K562 (cell line): ENCODE results near the gene CHCHD6. TPM values are rescaled to one million over a fixed set of nuclear protein-coding genes. Genes with fewer than 3 reads are reported as not detected.

Experiments used
- ATAC-seq: fragments of 200-7000 bp; cut with Tn5 transposase; 3 replicates; pipeline ENCODE4 v1.9.1; 2020; ENCODE audit warnings: moderate library complexity
- BruUV-seq: library from RNA; stranded (reverse); fragments of 400-500 nt; replicated peaks from 2 replicates; lab custom pipeline; 2021; lab: Mats Ljungman, UMichigan
- CTCF ChIA-PET: fragments of 300-600 bp; formaldehyde crosslinking; extraction: SDS; loops from one replicate; lab custom pipeline; 2021; ENCODE audit warnings: low intra/inter-chr PET ratio; lab: Yijun Ruan, JAX
- POLR2A ChIA-PET: fragments of 300-600, 350-650 bp; sonication (Branson Sonifier 250); formaldehyde crosslinking; extraction: SDS; loops from one replicate; lab custom pipeline; 2021; ENCODE audit warnings: antibody characterized with exemption, inconsistent platforms; lab: Yijun Ruan, JAX
- DNase-seq, 4 experiments: peaks; one replicate each; pipeline versions ENCODE4 v3.0.0 to v3.0.0-alpha.2; 2011 to 2018; ENCODE audit warnings: low spot score in 3 of 4, mixed read lengths in 3 of 4; ENCODE audit errors: extremely low read depth in 1 of 4
- FAIRE-seq: peaks from 2 replicates; lab custom pipeline; 2011; peaks lifted over from hg19 to GRCh38; lab: Jason Lieb, UNC
- H2AFZ ChIP-seq: 2 replicates; pipeline ENCODE4 v1.6.0; 2011; ENCODE audit warnings: low read depth, low read length, control low read depth, inconsistent platforms
- H3K27ac ChIP-seq: fragments of 200-600 bp; 3 replicates; pipeline ENCODE4 v1.8.0; 2011; ENCODE audit warnings: low read depth, mild to moderate bottlenecking, control low read depth, inconsistent platforms, low read length, moderate library complexity, mixed read lengths; ENCODE audit errors: extremely low read depth
- H3K27me3 ChIP-seq, 2 experiments: fragments of 300-600 bp in 1 of 2; 2 replicates in 1 of 2; 3 replicates in 1 of 2; pipeline versions ENCODE4 v1.6.0 to v1.8.0; 2011; ENCODE audit warnings: inconsistent platforms in 2 of 2, low read length in 2 of 2, mild to moderate bottlenecking in 1 of 2, mixed read lengths in 1 of 2, moderate library complexity in 1 of 2; ENCODE audit not compliant: control insufficient read depth in 2 of 2, insufficient read depth in 2 of 2
- H3K36me3 ChIP-seq: fragments of 300-600 bp; 3 replicates; pipeline ENCODE4 v1.8.0; 2011; ENCODE audit warnings: mild to moderate bottlenecking, low read length, inconsistent platforms; ENCODE audit not compliant: control insufficient read depth, insufficient read depth
- H3K4me1 ChIP-seq, 2 experiments: fragments of 200-600 bp in 1 of 2; replicated peaks in 1 of 2; 2 replicates in 1 of 2; 3 replicates in 1 of 2; pipeline versions ENCODE4 v1.5.1 to v1.8.0; 2011; ENCODE audit warnings: inconsistent platforms in 2 of 2, low read length in 2 of 2, mild to moderate bottlenecking in 1 of 2, mixed read lengths in 1 of 2, moderate library complexity in 1 of 2; ENCODE audit not compliant: control insufficient read depth in 2 of 2, insufficient read depth in 2 of 2
- H3K4me2 ChIP-seq: 2 replicates; pipeline ENCODE4 v1.6.1; 2011; ENCODE audit warnings: low read length, control low read depth, inconsistent platforms, mixed read lengths; ENCODE audit not compliant: insufficient read depth
- H3K4me3 ChIP-seq: fragments of 200-600 bp; sonication (generic), shearing (Covaris generic); 2 replicates; pipeline ENCODE4 v1.5.1; 2016; ENCODE audit warnings: control low read depth, inconsistent platforms
- H3K79me2 ChIP-seq: fragments of 200-600 bp; 3 replicates; pipeline ENCODE4 v1.8.0; 2011; ENCODE audit warnings: low read length, inconsistent platforms; ENCODE audit not compliant: control insufficient read depth, insufficient read depth
- H3K9ac ChIP-seq, 2 experiments: 2 replicates each; pipeline versions ENCODE4 v1.6.0 to v1.6.1; 2011; ENCODE audit warnings: low read depth in 2 of 2, low read length in 2 of 2, control low read depth in 1 of 2, inconsistent platforms in 1 of 2, mild to moderate bottlenecking in 1 of 2, mixed read lengths in 1 of 2; ENCODE audit not compliant: insufficient read depth in 1 of 2
- H3K9me1 ChIP-seq: one replicate; pipeline ENCODE4 v1.6.0; 2011; ENCODE audit warnings: inconsistent platforms, mild to moderate bottlenecking, low read length, moderate library complexity; ENCODE audit not compliant: control insufficient read depth, insufficient read depth
- H3K9me3 ChIP-seq: replicated peaks from 2 replicates; pipeline ENCODE4 v1.5.1; 2011; ENCODE audit warnings: low read depth, low read length, inconsistent platforms; ENCODE audit not compliant: control insufficient read depth, insufficient read depth
- H4K20me1 ChIP-seq: replicated peaks from 2 replicates; pipeline ENCODE4 v1.6.1; 2011; ENCODE audit warnings: low read length, inconsistent platforms, mixed read lengths; ENCODE audit not compliant: control insufficient read depth, insufficient read depth
- CBFA2T3 ChIP-seq: fragments of 450-650 bp; IDR thresholded peaks from 2 replicates; pipeline ENCODE4 v1.6.1; 2017
- FOSL1 ChIP-seq: fragments of 200-800 bp; sonication (Bioruptor generic); conservative IDR thresholded peaks from 2 replicates; pipeline ENCODE4 v1.6.1; 2016; ENCODE audit warnings: missing genetic modification characterization, missing compliant biosample characterization
- FOXO4 ChIP-seq: fragments of 450-650 bp; formaldehyde crosslinking; IDR thresholded peaks from 2 replicates; pipeline ENCODE4 v1.4.0; 2020; ENCODE audit warnings: mild to moderate bottlenecking, moderate library complexity
- GTF2A2 ChIP-seq: IDR thresholded peaks from 2 replicates; pipeline ENCODE4 v1.6.1; 2016; ENCODE audit warnings: mild to moderate bottlenecking, missing genetic modification characterization, missing compliant biosample characterization
- KAT8 ChIP-seq: fragments of 450-650 bp; IDR thresholded peaks from 2 replicates; pipeline ENCODE4 v1.6.1; 2016; ENCODE audit warnings: low read depth, mild to moderate bottlenecking
- KLF1 ChIP-seq: fragments of 450-650 bp; IDR thresholded peaks from 2 replicates; pipeline ENCODE4 v1.6.1; 2016; ENCODE audit warnings: missing genetic modification characterization, missing compliant biosample characterization
- KLF13 ChIP-seq: fragments of 450-650 bp; IDR thresholded peaks from 2 replicates; pipeline ENCODE4 v1.6.1; 2016; ENCODE audit warnings: missing genetic modification characterization, low read depth, mild to moderate bottlenecking, missing compliant biosample characterization, moderate library complexity, borderline replicate concordance
- MCM7 ChIP-seq, 2 experiments: fragments of 450-650 bp; IDR thresholded peaks; 2 replicates each; pipeline ENCODE4 v1.6.1; 2016 to 2018
- MTA3 ChIP-seq: fragments of 450-650 bp; formaldehyde crosslinking; IDR thresholded peaks from 2 replicates; pipeline ENCODE4 v1.6.1; 2017; ENCODE audit warnings: mild to moderate bottlenecking, borderline replicate concordance
- NR3C1 ChIP-seq: sonication (generic); formaldehyde crosslinking; IDR thresholded peaks from 2 replicates; pipeline ENCODE4 v1.8.1; 2022; ENCODE audit warnings: missing genetic modification reagents
- RBBP5 ChIP-seq: fragments of 200-600 bp; sonication (generic); IDR thresholded peaks from 2 replicates; pipeline ENCODE4 v1.6.1; 2012; ENCODE audit warnings: borderline replicate concordance, mild to moderate bottlenecking, low read length, control low read depth, inconsistent platforms; ENCODE audit not compliant: insufficient read depth, poor library complexity, severe bottlenecking
- SRSF7 ChIP-seq: fragments of 200-400 bp; formaldehyde crosslinking; optimal IDR thresholded peaks from 2 replicates; pipeline ENCODE3; 2017; ENCODE audit warnings: mild to moderate bottlenecking, low read depth, low read length
- TAL1 ChIP-seq: fragments of 450-650 bp; IDR thresholded peaks from 2 replicates; pipeline ENCODE4 v1.6.1; 2016; ENCODE audit warnings: mild to moderate bottlenecking
- THRAP3 ChIP-seq: fragments of 450-650 bp; IDR thresholded peaks from 2 replicates; pipeline ENCODE4 v1.6.1; 2016; ENCODE audit warnings: mild to moderate bottlenecking, inconsistent platforms, borderline replicate concordance
- ZBTB33 ChIP-seq: sonication (generic); formaldehyde crosslinking; IDR thresholded peaks from 2 replicates; pipeline ENCODE4 v1.8.1; 2023; ENCODE audit warnings: mild to moderate bottlenecking, missing genetic modification reagents
- ZFP30 ChIP-seq: fragments of 250-450 bp; sonication (Bioruptor Pico); IDR thresholded peaks from 2 replicates; pipeline ENCODE4 v1.8.0; 2022; ENCODE audit warnings: moderate library complexity, mild to moderate bottlenecking, inconsistent platforms, borderline replicate concordance
- ZFX ChIP-seq: sonication (generic); formaldehyde crosslinking; IDR thresholded peaks from 2 replicates; pipeline ENCODE4 v1.8.0; 2022; ENCODE audit warnings: mild to moderate bottlenecking, missing genetic modification reagents, moderate library complexity
- ZKSCAN3 ChIP-seq: fragments of 250-450 bp; sonication (Bioruptor Pico); IDR thresholded peaks from 2 replicates; pipeline ENCODE4 v1.4.0; 2020
- ZNF12 ChIP-seq: sonication (generic); formaldehyde crosslinking; IDR thresholded peaks from 2 replicates; pipeline ENCODE4 v1.4.0; 2020; ENCODE audit warnings: mild to moderate bottlenecking, missing genetic modification reagents
- ZNF253 ChIP-seq: fragments of 250-450 bp; sonication (Bioruptor Pico); conservative IDR thresholded peaks from 2 replicates; pipeline ENCODE4 v1.6.1; 2021; ENCODE audit warnings: mild to moderate bottlenecking
- ZNF316 ChIP-seq: fragments of 450-650 bp; IDR thresholded peaks from 2 replicates; pipeline ENCODE4 v1.6.1; 2016
- ZNF431 ChIP-seq: sonication (generic); formaldehyde crosslinking; IDR thresholded peaks from 2 replicates; pipeline ENCODE4 v1.8.0; 2022; ENCODE audit warnings: mild to moderate bottlenecking, missing genetic modification reagents
- ZNF75A ChIP-seq: fragments of 450-650 bp; formaldehyde crosslinking; IDR thresholded peaks from 2 replicates; pipeline ENCODE4 v1.4.0; 2020; ENCODE audit warnings: mild to moderate bottlenecking
- ZZZ3 ChIP-seq: fragments of 450-650 bp; IDR thresholded peaks from 2 replicates; pipeline ENCODE4 v1.6.1; 2016; ENCODE audit warnings: antibody characterized with exemption, mild to moderate bottlenecking, moderate library complexity
- WGBS: fragments of 100-300 bp; shearing (Covaris generic); methylation state at CpG from one replicate; pipeline ENCODE4 v1.1.6; 2016; ENCODE audit warnings: low coverage, mixed read lengths; ENCODE audit not compliant: insufficient coverage; ENCODE audit errors: missing lambda C conversion rate; 5-methylcytosine and 5-hydroxymethylcytosine counted together
- in situ Hi-C: fragments of 300-500 bp; cut with MboI; formaldehyde crosslinking; loops from 4 replicates; pipeline ENCODE4 v1.15.0; 2018; ENCODE audit warnings: inconsistent platforms, mixed read lengths
- intact Hi-C: fragments of 100-400 bp; cut with micrococcal nuclease; formaldehyde crosslinking; loops from 2 replicates; pipeline ENCODE4 v1.14.2; 2022
- polyA plus RNA-seq, 8 experiments: library from polyadenylated mRNA; depleted of rRNA in 4 of 8; stranded (reverse) in 5 of 8; unstranded in 3 of 8; fragments of >200 nt; fragmentation: Nextera tagmentation in 2 of 8; fragmentation: Illumina TruSeq in 1 of 8; extraction: Ambion mirVana in 2 of 8; extraction: Trizol in 1 of 8; gene quantifications; 2 replicates each; pipeline versions ENCODE4 v1.2.1 to v1.2.3, GENCODE V29; 2011 to 2014; ENCODE audit warnings: inconsistent platforms in 1 of 8, missing spikeins in 1 of 8
- total RNA-seq, 7 experiments: library from RNA; depleted of rRNA in 6 of 7; stranded (reverse); fragments of >200 nt in 6 of 7; fragmentation: Illumina TruSeq in 2 of 7; extraction: Trizol in 2 of 7; gene quantifications; 2 replicates each; pipeline versions ENCODE4 v1.2.1 to v1.2.3, GENCODE V29; 2011 to 2021; ENCODE audit warnings: low replicate concordance in 1 of 7

CHCHD6 gene
- total and polyA plus RNA-seq, 9 of the 15 experiments (the other 6 are each of a cell fraction or from before 2014, with no cell fraction given), result 4.6 to 18.6 (median 10.9) TPM

GRCh38 chr3:126986001-126986400 lies 282.0 kb downstream of the CHCHD6 start:
- Histone ChIP-seq H3K27ac (peak overlapping the region; percentile 53; the same call in 2 of the 3 replicates), H3K4me3 (peak overlapping the region; percentile 62), H3K36me3 (peaks cover 38% of the 10 kb centered on the region; the same call in 2 of the 3 replicates), H3K9me1 (peaks cover 17% of the 10 kb centered on the region), H3K9ac (peak overlapping the region; percentile 38 to 85; a peak in 3 of 4 replicates), H3K9me3 (no peaks in the 10 kb centered on the region), H2AFZ (no peak overlapping the region), H3K27me3 (no peaks in the 10 kb centered on the region), H3K4me2 (peak overlapping the region; percentile 63), H3K79me2 (peaks cover 77% of the 10 kb centered on the region), H3K4me1 (peaks cover 21 to 69% of the 10 kb centered on the region in 2 experiments), H4K20me1 (peaks cover 55% of the 10 kb centered on the region)
- FAIRE-seq, result peak; percentile 82
- POLR2A ChIA-PET, result interaction anchor here (0.6 to 1.2 kb wide), 9 partner anchors 9 to 1886 kb away, joined by 3 to 5 read pairs (median 3); no protein-coding TSS in a partner anchor
- DNase-seq, result peak; percentile 59 to 88 (median 74)
- in situ Hi-C loops, result no loop called here
- intact Hi-C loops, result loop anchor here (10.0 kb wide), 1 partner anchor 301 kb away; no protein-coding TSS in a partner anchor
- WGBS, result 4% methylated on average over 4 of the region's 9 CpGs
- peak; percentile 79 for ATAC-seq
- no TSS peak for BruUV-seq
- CTCF ChIA-PET, result no interaction called here
- TF ChIP-seq ZNF431 (CRISPR knock-in tag), result no peak
- TF ChIP-seq NR3C1 (CRISPR knock-in tag), result no peak
- TF ChIP-seq ZNF12 (CRISPR knock-in tag), result no peak
- peak; percentile 86 for TF ChIP-seq CBFA2T3
- no peak for TF ChIP-seq ZFX
- TF ChIP-seq MTA3, result 0 out of 2 replicates have a peak, but pooled peaks have one; percentile 40
- no peak for TF ChIP-seq THRAP3
- TF ChIP-seq KAT8, result no peak
- no peak for TF ChIP-seq ZZZ3
- no peak for TF ChIP-seq SRSF7
- TF ChIP-seq RBBP5, result no peak
- TF ChIP-seq KLF13, result no peak
- TF ChIP-seq FOXO4 (CRISPR knock-in tag), result no peak
- no peak for TF ChIP-seq ZNF316
- no peak for TF ChIP-seq GTF2A2 (tag)
- TF ChIP-seq FOSL1 (tag), result peak; percentile 84
- TF ChIP-seq ZBTB33 (CRISPR knock-in tag), result 0 out of 2 replicates have a peak, but pooled peaks have one; percentile 10
- TF ChIP-seq ZFP30, result no peak
- TF ChIP-seq TAL1, result peak; percentile 79
- no peak for TF ChIP-seq ZNF75A (CRISPR knock-in tag)
- TF ChIP-seq KLF1 (tag), result no peak
- no peak for TF ChIP-seq ZNF253 (CRISPR knock-in tag)
- TF ChIP-seq MCM7 (IDR thresholded peaks at IDR 0.05), result no peak
- TF ChIP-seq ZKSCAN3, result no peak
